K562 (cell line): ENCODE measurements around the gene ANTXRL. TPM values are rescaled to one million over a fixed set of nuclear protein-coding genes. Genes with fewer than 3 reads are reported as not detected.

Experiments
- ATAC-seq: fragments of 200-7000 bp; cut with Tn5 transposase; 3 replicates; pipeline ENCODE4 v1.9.1; 2020; ENCODE audit warnings: moderate library complexity
- BruUV-seq: library from RNA; stranded (reverse); fragments of 400-500 nt; replicated peaks from 2 replicates; lab custom pipeline; 2021; lab: Mats Ljungman, UMichigan
- CTCF ChIA-PET: fragments of 300-600 bp; formaldehyde crosslinking; extraction: SDS; loops from one replicate; lab custom pipeline; 2021; ENCODE audit warnings: low intra/inter-chr PET ratio; lab: Yijun Ruan, JAX
- POLR2A ChIA-PET: fragments of 300-600, 350-650 bp; sonication (Branson Sonifier 250); formaldehyde crosslinking; extraction: SDS; loops from one replicate; lab custom pipeline; 2021; ENCODE audit warnings: antibody characterized with exemption, inconsistent platforms; lab: Yijun Ruan, JAX
- DNase-seq, 4 experiments: peaks; one replicate each; pipeline versions ENCODE4 v3.0.0 to v3.0.0-alpha.2; 2011 to 2018; ENCODE audit warnings: low spot score in 3 of 4, mixed read lengths in 3 of 4; ENCODE audit errors: extremely low read depth in 1 of 4
- FAIRE-seq: peaks from 2 replicates; lab custom pipeline; 2011; peaks lifted over from hg19 to GRCh38; lab: Jason Lieb, UNC
- H2AFZ ChIP-seq: 2 replicates; pipeline ENCODE4 v1.6.0; 2011; ENCODE audit warnings: low read depth, low read length, control low read depth, inconsistent platforms
- H3K27ac ChIP-seq: fragments of 200-600 bp; 3 replicates; pipeline ENCODE4 v1.8.0; 2011; ENCODE audit warnings: low read depth, mild to moderate bottlenecking, control low read depth, inconsistent platforms, low read length, moderate library complexity, mixed read lengths; ENCODE audit errors: extremely low read depth
- H3K27me3 ChIP-seq, 2 experiments: fragments of 300-600 bp in 1 of 2; 2 replicates in 1 of 2; 3 replicates in 1 of 2; pipeline versions ENCODE4 v1.6.0 to v1.8.0; 2011; ENCODE audit warnings: inconsistent platforms in 2 of 2, low read length in 2 of 2, mild to moderate bottlenecking in 1 of 2, mixed read lengths in 1 of 2, moderate library complexity in 1 of 2; ENCODE audit not compliant: control insufficient read depth in 2 of 2, insufficient read depth in 2 of 2
- H3K36me3 ChIP-seq: fragments of 300-600 bp; 3 replicates; pipeline ENCODE4 v1.8.0; 2011; ENCODE audit warnings: mild to moderate bottlenecking, low read length, inconsistent platforms; ENCODE audit not compliant: control insufficient read depth, insufficient read depth
- H3K4me1 ChIP-seq, 2 experiments: fragments of 200-600 bp in 1 of 2; replicated peaks in 1 of 2; 2 replicates in 1 of 2; 3 replicates in 1 of 2; pipeline versions ENCODE4 v1.5.1 to v1.8.0; 2011; ENCODE audit warnings: inconsistent platforms in 2 of 2, low read length in 2 of 2, mild to moderate bottlenecking in 1 of 2, mixed read lengths in 1 of 2, moderate library complexity in 1 of 2; ENCODE audit not compliant: control insufficient read depth in 2 of 2, insufficient read depth in 2 of 2
- H3K4me2 ChIP-seq: 2 replicates; pipeline ENCODE4 v1.6.1; 2011; ENCODE audit warnings: low read length, control low read depth, inconsistent platforms, mixed read lengths; ENCODE audit not compliant: insufficient read depth
- H3K4me3 ChIP-seq: fragments of 200-600 bp; sonication (generic), shearing (Covaris generic); 2 replicates; pipeline ENCODE4 v1.5.1; 2016; ENCODE audit warnings: control low read depth, inconsistent platforms
- H3K79me2 ChIP-seq: fragments of 200-600 bp; 3 replicates; pipeline ENCODE4 v1.8.0; 2011; ENCODE audit warnings: low read length, inconsistent platforms; ENCODE audit not compliant: control insufficient read depth, insufficient read depth
- H3K9ac ChIP-seq, 2 experiments: 2 replicates each; pipeline versions ENCODE4 v1.6.0 to v1.6.1; 2011; ENCODE audit warnings: low read depth in 2 of 2, low read length in 2 of 2, control low read depth in 1 of 2, inconsistent platforms in 1 of 2, mild to moderate bottlenecking in 1 of 2, mixed read lengths in 1 of 2; ENCODE audit not compliant: insufficient read depth in 1 of 2
- H3K9me1 ChIP-seq: one replicate; pipeline ENCODE4 v1.6.0; 2011; ENCODE audit warnings: inconsistent platforms, mild to moderate bottlenecking, low read length, moderate library complexity; ENCODE audit not compliant: control insufficient read depth, insufficient read depth
- H3K9me3 ChIP-seq: replicated peaks from 2 replicates; pipeline ENCODE4 v1.5.1; 2011; ENCODE audit warnings: low read depth, low read length, inconsistent platforms; ENCODE audit not compliant: control insufficient read depth, insufficient read depth
- H4K20me1 ChIP-seq: replicated peaks from 2 replicates; pipeline ENCODE4 v1.6.1; 2011; ENCODE audit warnings: low read length, inconsistent platforms, mixed read lengths; ENCODE audit not compliant: control insufficient read depth, insufficient read depth
- ELK1 ChIP-seq: sonication (generic); formaldehyde crosslinking; IDR thresholded peaks from 2 replicates; pipeline ENCODE4 v1.8.1; 2022; ENCODE audit warnings: missing genetic modification reagents
- ETV5 ChIP-seq: sonication (generic); formaldehyde crosslinking; IDR thresholded peaks from 2 replicates; pipeline ENCODE4 v1.4.0; 2020; ENCODE audit warnings: low read depth, mild to moderate bottlenecking, missing genetic modification reagents
- GATAD2B ChIP-seq: fragments of 450-650 bp; IDR thresholded peaks from 2 replicates; pipeline ENCODE4 v1.6.1; 2017; ENCODE audit warnings: mild to moderate bottlenecking, borderline replicate concordance
- GTF2F1 ChIP-seq: IDR thresholded peaks from 2 replicates; pipeline ENCODE4 v1.6.1; 2011; ENCODE audit warnings: low read depth, low read length, improper control_type of control experiment
- JUNB ChIP-seq: fragments of 450-650 bp; formaldehyde crosslinking; conservative IDR thresholded peaks from 2 replicates; pipeline ENCODE4 v1.4.0; 2020; ENCODE audit warnings: mild to moderate bottlenecking
- RBM25 ChIP-seq: fragments of 200-400 bp; formaldehyde crosslinking; IDR thresholded peaks from 2 replicates; pipeline ENCODE4 v1.6.1; 2018; ENCODE audit warnings: low read length, low read depth, moderate library complexity; ENCODE audit not compliant: severe bottlenecking
- RFX7 ChIP-seq: fragments of 250-450 bp; sonication (Bioruptor Pico); IDR thresholded peaks from 2 replicates; pipeline ENCODE4 v1.5.1; 2021; ENCODE audit warnings: mild to moderate bottlenecking
- SAFB ChIP-seq: fragments of 200-400 bp; formaldehyde crosslinking; IDR thresholded peaks from 2 replicates; pipeline ENCODE4 v1.6.1; 2017; ENCODE audit warnings: low read depth, low read length, borderline replicate concordance
- SMARCC2 ChIP-seq: fragments of 450-650 bp; IDR thresholded peaks from 2 replicates; pipeline ENCODE4 v1.6.1; 2017; ENCODE audit warnings: antibody characterized with exemption, moderate library complexity, mild to moderate bottlenecking, low read depth
- SOX6 ChIP-seq: fragments of 450-650 bp; IDR thresholded peaks from 2 replicates; pipeline ENCODE4 v1.6.1; 2014; ENCODE audit warnings: mild to moderate bottlenecking
- SP1 ChIP-seq: sonication (generic); formaldehyde crosslinking; IDR thresholded peaks from 2 replicates; pipeline ENCODE4 v1.8.1; 2022; ENCODE audit warnings: mild to moderate bottlenecking, missing genetic modification reagents
- STAG1 ChIP-seq: sonication (generic); formaldehyde crosslinking; IDR thresholded peaks from 2 replicates; pipeline ENCODE4 v1.5.0; 2020; ENCODE audit warnings: missing genetic modification reagents, borderline replicate concordance
- TEAD1 ChIP-seq, 2 experiments: fragments of 450-650 bp in 1 of 2; sonication (generic) in 1 of 2; formaldehyde crosslinking; IDR thresholded peaks; 2 replicates each; pipeline versions ENCODE4 v1.4.0 to v1.8.0; 2020 to 2022; ENCODE audit warnings: mild to moderate bottlenecking in 2 of 2, missing genetic modification reagents in 1 of 2
- TFAP4 ChIP-seq: sonication (generic); formaldehyde crosslinking; IDR thresholded peaks from 2 replicates; pipeline ENCODE4 v1.8.0; 2022; ENCODE audit warnings: missing genetic modification reagents, mild to moderate bottlenecking, moderate library complexity, borderline replicate concordance
- ZC3H4 ChIP-seq: sonication (generic); formaldehyde crosslinking; IDR thresholded peaks from 2 replicates; pipeline ENCODE4 v1.9.0; 2021; ENCODE audit warnings: missing genetic modification reagents, borderline replicate concordance
- ZFP1 ChIP-seq: fragments of 450-650 bp; formaldehyde crosslinking; IDR thresholded peaks from 2 replicates; pipeline ENCODE4 v1.4.0; 2020; ENCODE audit warnings: mild to moderate bottlenecking, mixed read lengths
- ZNF174 ChIP-seq: fragments of 250-450 bp; sonication (Bioruptor Pico); IDR thresholded peaks from 2 replicates; pipeline ENCODE4 v1.4.0; 2020; ENCODE audit warnings: mild to moderate bottlenecking
- ZNF639 ChIP-seq, 2 experiments: fragments of 200-800 bp in 1 of 2; sonication (Bioruptor generic) in 1 of 2; sonication (generic) in 1 of 2; formaldehyde crosslinking in 1 of 2; IDR thresholded peaks in 1 of 2; conservative IDR thresholded peaks in 1 of 2; 2 replicates each; pipeline versions ENCODE4 v1.5.0 to v1.6.1; 2016 to 2020; ENCODE audit warnings: missing compliant biosample characterization in 1 of 2, missing genetic modification characterization in 1 of 2, missing genetic modification reagents in 1 of 2
- ZNF644 ChIP-seq: fragments of 200-800 bp; sonication (Bioruptor generic); IDR thresholded peaks from 2 replicates; pipeline ENCODE4 v1.6.1; 2016; ENCODE audit warnings: low read depth, missing genetic modification characterization, missing compliant biosample characterization
- WGBS: fragments of 100-300 bp; shearing (Covaris generic); methylation state at CpG from one replicate; pipeline ENCODE4 v1.1.6; 2016; ENCODE audit warnings: low coverage, mixed read lengths; ENCODE audit not compliant: insufficient coverage; ENCODE audit errors: missing lambda C conversion rate; 5-methylcytosine and 5-hydroxymethylcytosine counted together
- in situ Hi-C: fragments of 300-500 bp; cut with MboI; formaldehyde crosslinking; loops from 4 replicates; pipeline ENCODE4 v1.15.0; 2018; ENCODE audit warnings: inconsistent platforms, mixed read lengths
- intact Hi-C: fragments of 100-400 bp; cut with micrococcal nuclease; formaldehyde crosslinking; loops from 2 replicates; pipeline ENCODE4 v1.14.2; 2022
- polyA plus RNA-seq, 8 experiments: library from polyadenylated mRNA; depleted of rRNA in 4 of 8; stranded (reverse) in 5 of 8; unstranded in 3 of 8; fragments of >200 nt; fragmentation: Nextera tagmentation in 2 of 8; fragmentation: Illumina TruSeq in 1 of 8; extraction: Ambion mirVana in 2 of 8; extraction: Trizol in 1 of 8; gene quantifications; 2 replicates each; pipeline versions ENCODE4 v1.2.1 to v1.2.3, GENCODE V29; 2011 to 2014; ENCODE audit warnings: inconsistent platforms in 1 of 8, missing spikeins in 1 of 8
- total RNA-seq, 7 experiments: library from RNA; depleted of rRNA in 6 of 7; stranded (reverse); fragments of >200 nt in 6 of 7; fragmentation: Illumina TruSeq in 2 of 7; extraction: Trizol in 2 of 7; gene quantifications; 2 replicates each; pipeline versions ENCODE4 v1.2.1 to v1.2.3, GENCODE V29; 2011 to 2021; ENCODE audit warnings: low replicate concordance in 1 of 7

ANTXRL gene
- total and polyA plus RNA-seq, 9 of the 15 experiments (the other 6 are each of a cell fraction or from before 2014, with no cell fraction given), result not detected

GRCh38 chr10:46282842-46283574 is 3.8 kb upstream of the ANTXRL start:
- ATAC-seq, result peak; percentile 69
- no peak overlapping the region for H3K27ac ChIP-seq
- in situ Hi-C loops (loop anchor here (5.0 to 25.0 kb wide), 3 partner anchors 176 to 1604 kb away; partner anchors contain the start of gene ZNF488), intact Hi-C loops (no loop called here)
- H3K9ac ChIP-seq, result peak overlapping the region in 1 of 2 experiments; percentile 53; a peak in 2 of 4 replicates
- peaks cover 2 to 22% of the 10 kb centered on the region in 2 experiments; a peak in 3 of 5 replicates for H3K4me1 ChIP-seq
- H3K4me3 ChIP-seq, result peak overlapping the region; percentile 18
- no peaks in the 10 kb centered on the region for H3K79me2 ChIP-seq
- no peaks in the 10 kb centered on the region for H4K20me1 ChIP-seq
- 15% methylated on average over 33 of the region's 51 CpGs for WGBS
- DNase-seq, result peak; percentile 65 to 84 (median 74)
- peak overlapping the region; percentile 36; the same call in 1 of the 2 replicates for H2AFZ ChIP-seq
- ChIA-PET CTCF (no interaction called here), POLR2A (interaction anchor here (0.7 to 2.8 kb wide), 3 partner anchors 175 to 1096 kb away, joined by 3 to 7 read pairs (median 3); no protein-coding TSS in a partner anchor)
- H3K4me2 ChIP-seq, result peak overlapping the region; percentile 20; the same call in 1 of the 2 replicates
- H3K27me3 ChIP-seq, result peaks cover 16 to 42% of the 10 kb centered on the region in 2 experiments; a peak in 4 of 5 replicates
- no peaks in the 10 kb centered on the region for H3K9me3 ChIP-seq
- FAIRE-seq, result no peak
- H3K9me1 ChIP-seq, result no peaks in the 10 kb centered on the region
- BruUV-seq, result no TSS peak
- no peaks in the 10 kb centered on the region for H3K36me3 ChIP-seq
- TF ChIP-seq TEAD1 (CRISPR knock-in tag; IDR thresholded peaks at IDR 0.05) (no peak), ETV5 (CRISPR knock-in tag) (no peak), SP1 (no peak), JUNB (CRISPR knock-in tag) (no peak), SMARCC2 (no peak), GATAD2B (no peak), GTF2F1 (no peak), RFX7 (no peak), ZC3H4 (CRISPR knock-in tag) (no peak), SAFB (0 out of 2 replicates have a peak, but pooled peaks have one; percentile 26), RBM25 (peak; percentile 22), ZNF644 (tag) (no peak), ELK1 (no peak), ZFP1 (CRISPR knock-in tag) (no peak), STAG1 (no peak), TFAP4 (CRISPR knock-in tag) (peak; percentile 50; the same call in 1 of the 2 replicates), SOX6 (no peak), ZNF639 (CRISPR knock-in tag; conservative IDR thresholded peaks at IDR 0.05 in 1 of 2, IDR thresholded peaks at IDR 0.05 in 1 of 2) (no peak), ZNF174 (CRISPR knock-in tag) (no peak)
